Measurements from ENCODE around the gene AOPEP.

GRCh38 chr9:94812343-94812742 lies 85.8 kb downstream of the AOPEP start:
- no peak for TF ChIP-seq CTCF (IDR thresholded peaks at IDR 0.05)
- no peak for TF ChIP-seq POLR2A (IDR thresholded peaks at IDR 0.05)
